DND-41 (cell line): ENCODE data around the gene NGLY1.

Experiments
- EZH2 ChIP-seq: IDR thresholded peaks from 3 replicates; pipeline ENCODE4 v1.6.1; 2012; ENCODE audit warnings: borderline replicate concordance, low read depth, mild to moderate bottlenecking, moderate library complexity, low read length, inconsistent platforms; ENCODE audit not compliant: severe bottlenecking
- TF ChIP-seq, protein P1 (sequence below): IDR thresholded peaks from 2 replicates; pipeline ENCODE4 v1.5.1; 2012; ENCODE audit warnings: borderline replicate concordance, low read length, moderate library complexity, mild to moderate bottlenecking; ENCODE audit not compliant: poor library complexity, severe bottlenecking; ENCODE audit errors: extremely low read depth

DNA sequence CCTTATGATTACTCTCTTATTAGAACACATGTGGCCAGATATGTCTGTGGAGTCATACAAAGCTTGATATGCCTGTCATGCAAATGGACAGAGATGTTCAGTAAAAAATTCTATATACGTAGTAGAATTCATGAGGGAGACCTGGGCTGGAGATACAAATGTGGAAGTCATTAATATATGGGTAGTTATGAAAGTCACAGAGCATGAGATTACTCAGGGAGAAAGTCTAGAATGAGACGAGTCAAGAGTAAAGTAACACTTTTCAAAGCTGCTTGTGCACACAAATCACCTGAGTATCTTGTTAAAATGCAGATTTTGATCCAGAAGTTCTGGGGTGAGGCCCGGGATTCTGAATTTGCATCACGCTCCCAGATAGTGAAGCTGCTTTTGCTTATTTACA is 35.1 kb upstream of the NGLY1 start:
- TF ChIP-seq EZH2 = no peak
- TF ChIP-seq, protein P1, sequence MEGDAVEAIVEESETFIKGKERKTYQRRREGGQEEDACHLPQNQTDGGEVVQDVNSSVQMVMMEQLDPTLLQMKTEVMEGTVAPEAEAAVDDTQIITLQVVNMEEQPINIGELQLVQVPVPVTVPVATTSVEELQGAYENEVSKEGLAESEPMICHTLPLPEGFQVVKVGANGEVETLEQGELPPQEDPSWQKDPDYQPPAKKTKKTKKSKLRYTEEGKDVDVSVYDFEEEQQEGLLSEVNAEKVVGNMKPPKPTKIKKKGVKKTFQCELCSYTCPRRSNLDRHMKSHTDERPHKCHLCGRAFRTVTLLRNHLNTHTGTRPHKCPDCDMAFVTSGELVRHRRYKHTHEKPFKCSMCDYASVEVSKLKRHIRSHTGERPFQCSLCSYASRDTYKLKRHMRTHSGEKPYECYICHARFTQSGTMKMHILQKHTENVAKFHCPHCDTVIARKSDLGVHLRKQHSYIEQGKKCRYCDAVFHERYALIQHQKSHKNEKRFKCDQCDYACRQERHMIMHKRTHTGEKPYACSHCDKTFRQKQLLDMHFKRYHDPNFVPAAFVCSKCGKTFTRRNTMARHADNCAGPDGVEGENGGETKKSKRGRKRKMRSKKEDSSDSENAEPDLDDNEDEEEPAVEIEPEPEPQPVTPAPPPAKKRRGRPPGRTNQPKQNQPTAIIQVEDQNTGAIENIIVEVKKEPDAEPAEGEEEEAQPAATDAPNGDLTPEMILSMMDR = no peak
